ENCODE results near the gene PTPRN2.

DNA sequence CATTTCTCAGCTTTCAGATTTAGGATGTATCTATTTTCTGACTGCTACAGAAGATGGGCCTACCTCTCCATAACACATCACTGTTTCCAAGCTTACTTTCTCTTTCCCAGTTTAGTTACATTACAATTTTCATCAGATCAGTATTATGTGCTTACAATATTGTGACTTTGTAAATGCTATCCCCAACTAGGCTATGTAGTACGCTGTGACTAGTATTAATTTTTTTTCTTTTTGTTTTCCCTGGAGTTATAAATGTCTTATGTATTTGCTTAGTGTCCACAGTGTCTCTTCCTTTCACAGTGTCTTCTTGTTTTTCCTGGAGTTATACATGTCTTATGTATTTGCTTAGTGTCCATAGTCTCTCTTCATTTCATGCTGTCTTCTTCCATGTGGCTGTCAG is 188.9 kb downstream of the PTPRN2 start:
- no peak for TF ChIP-seq POLR2AphosphoS5 (IDR thresholded peaks at IDR 0.05)
- TF ChIP-seq, protein P1, sequence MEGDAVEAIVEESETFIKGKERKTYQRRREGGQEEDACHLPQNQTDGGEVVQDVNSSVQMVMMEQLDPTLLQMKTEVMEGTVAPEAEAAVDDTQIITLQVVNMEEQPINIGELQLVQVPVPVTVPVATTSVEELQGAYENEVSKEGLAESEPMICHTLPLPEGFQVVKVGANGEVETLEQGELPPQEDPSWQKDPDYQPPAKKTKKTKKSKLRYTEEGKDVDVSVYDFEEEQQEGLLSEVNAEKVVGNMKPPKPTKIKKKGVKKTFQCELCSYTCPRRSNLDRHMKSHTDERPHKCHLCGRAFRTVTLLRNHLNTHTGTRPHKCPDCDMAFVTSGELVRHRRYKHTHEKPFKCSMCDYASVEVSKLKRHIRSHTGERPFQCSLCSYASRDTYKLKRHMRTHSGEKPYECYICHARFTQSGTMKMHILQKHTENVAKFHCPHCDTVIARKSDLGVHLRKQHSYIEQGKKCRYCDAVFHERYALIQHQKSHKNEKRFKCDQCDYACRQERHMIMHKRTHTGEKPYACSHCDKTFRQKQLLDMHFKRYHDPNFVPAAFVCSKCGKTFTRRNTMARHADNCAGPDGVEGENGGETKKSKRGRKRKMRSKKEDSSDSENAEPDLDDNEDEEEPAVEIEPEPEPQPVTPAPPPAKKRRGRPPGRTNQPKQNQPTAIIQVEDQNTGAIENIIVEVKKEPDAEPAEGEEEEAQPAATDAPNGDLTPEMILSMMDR (IDR thresholded peaks at IDR 0.05) = no peak
